GM12878 (cell line): ENCODE data around the gene MYO1E. TPM values are rescaled to one million over a fixed set of nuclear protein-coding genes. Genes with fewer than 3 reads are reported as not detected.

ENCODE experiments used
- ATAC-seq: fragments of 200-7000 bp; cut with Tn5 transposase; 3 replicates; pipeline ENCODE4 v1.9.1; 2020; ENCODE audit warnings: mild to moderate bottlenecking, moderate library complexity
- BruUV-seq: library from RNA; stranded (reverse); fragments of 400-500 nt; replicated peaks from 2 replicates; lab custom pipeline; 2021; lab: Mats Ljungman, UMichigan
- CTCF ChIA-PET: fragments of 300-600 bp; sonication (Branson Sonifier 250); formaldehyde crosslinking; extraction: SDS; loops from one replicate; lab custom pipeline; 2021; ENCODE audit warnings: inconsistent platforms; lab: Yijun Ruan, JAX
- POLR2A ChIA-PET: fragments of 350-600 bp; formaldehyde crosslinking; extraction: SDS; loops from one replicate; lab custom pipeline; 2021; ENCODE audit warnings: inconsistent platforms; lab: Charles Lee
- RAD21 ChIA-PET: fragments of 300-600 bp; sonication (Branson Sonifier 250); formaldehyde crosslinking; loops from one replicate; lab custom pipeline; 2023; ENCODE audit warnings: antibody characterized with exemption; ENCODE audit not compliant: unreplicated experiment; lab: Charles Lee
- SMC1A ChIA-PET: fragments of 300-600 bp; sonication (Branson Sonifier 250); formaldehyde crosslinking; loops from one replicate; lab custom pipeline; 2023; ENCODE audit not compliant: unreplicated experiment, uncharacterized antibody; lab: Charles Lee
- DNase-seq: peaks from one replicate; pipeline ENCODE4 v3.0.0-alpha.2; 2011; ENCODE audit warnings: low read depth, low spot score
- FAIRE-seq: peaks from 3 replicates; lab custom pipeline; 2011; peaks lifted over from hg19 to GRCh38; lab: Jason Lieb, UNC
- H2AFZ ChIP-seq: 2 replicates; pipeline ENCODE4 v1.6.0; 2011; ENCODE audit warnings: low read depth, low read length, control low read depth; ENCODE audit not compliant: control insufficient read depth
- H3K27ac ChIP-seq: 2 replicates; pipeline ENCODE4 v1.5.1; 2011; ENCODE audit warnings: control low read depth; ENCODE audit not compliant: control insufficient read depth, insufficient read depth
- H3K27me3 ChIP-seq, 2 experiments: replicated peaks in 1 of 2; 2 replicates each; pipeline versions ENCODE4 v1.6.0 to v1.6.1; 2011; ENCODE audit warnings: low read length in 1 of 2; ENCODE audit not compliant: control insufficient read depth in 2 of 2, insufficient read depth in 2 of 2
- H3K36me3 ChIP-seq, 2 experiments: 2 replicates each; pipeline ENCODE4 v1.5.1; 2011; ENCODE audit warnings: low read length in 1 of 2; ENCODE audit not compliant: control insufficient read depth in 2 of 2, insufficient read depth in 2 of 2
- H3K4me1 ChIP-seq: 2 replicates; pipeline ENCODE4 v1.6.1; 2011; ENCODE audit warnings: mild to moderate bottlenecking, low read length, moderate library complexity, mixed read lengths; ENCODE audit not compliant: control insufficient read depth, insufficient read depth
- H3K4me2 ChIP-seq: 2 replicates; pipeline ENCODE4 v1.6.0; 2011; ENCODE audit warnings: control low read depth; ENCODE audit not compliant: control insufficient read depth, insufficient read depth
- H3K4me3 ChIP-seq: fragments of 200-600 bp; sonication (generic); 2 replicates; pipeline ENCODE4 v1.5.1; 2016
- H3K79me2 ChIP-seq: 2 replicates; pipeline ENCODE4 v1.6.0; 2011; ENCODE audit warnings: low read length; ENCODE audit not compliant: control insufficient read depth, insufficient read depth
- H3K9ac ChIP-seq: 2 replicates; pipeline ENCODE4 v1.8.0; 2011; ENCODE audit warnings: low read length, control low read depth, mixed read lengths; ENCODE audit not compliant: control insufficient read depth, insufficient read depth
- H3K9me3 ChIP-seq: replicated peaks from 3 replicates; pipeline ENCODE4 v1.5.1; 2011; ENCODE audit warnings: mild to moderate bottlenecking, low read length; ENCODE audit not compliant: control insufficient read depth, insufficient read depth
- H4K20me1 ChIP-seq: 2 replicates; pipeline ENCODE4 v1.6.0; 2011; ENCODE audit not compliant: control insufficient read depth, insufficient read depth
- CTCF ChIP-seq, 3 experiments: IDR thresholded peaks in 2 of 3; conservative IDR thresholded peaks in 1 of 3; 2 replicates each; pipeline ENCODE4 v1.5.1; 2011; ENCODE audit warnings: low read depth in 3 of 3, low read length in 3 of 3, mild to moderate bottlenecking in 3 of 3, control low read depth in 2 of 3, moderate library complexity in 2 of 3, inconsistent platforms in 1 of 3, mixed read lengths in 1 of 3; ENCODE audit not compliant: control insufficient read depth in 2 of 3, insufficient read depth in 1 of 3; ENCODE audit errors: extremely low read depth in 1 of 3
- FOXK2 ChIP-seq: fragments of 450-650 bp; IDR thresholded peaks from 2 replicates; pipeline ENCODE4 v1.6.1; 2017; ENCODE audit warnings: mild to moderate bottlenecking, moderate library complexity
- POLR2A ChIP-seq: IDR thresholded peaks from 2 replicates; pipeline ENCODE4 v1.6.1; 2011; ENCODE audit warnings: low read depth, mild to moderate bottlenecking, low read length
- RFX5 ChIP-seq: IDR thresholded peaks from 2 replicates; pipeline ENCODE4 v1.6.1; 2011; ENCODE audit warnings: low read depth, low read length, improper control_type of control experiment
- RUNX3 ChIP-seq: IDR thresholded peaks from 2 replicates; pipeline ENCODE4 v1.6.1; 2012; ENCODE audit warnings: low read length, inconsistent platforms
- WGBS: methylation state at CpG from one replicate; pipeline ENCODE4 v1.1.6; 2016; ENCODE audit warnings: low lambda C conversion rate; ENCODE audit not compliant: insufficient replicate concordance, insufficient coverage; ENCODE audit errors: missing lambda C conversion rate; 5-methylcytosine and 5-hydroxymethylcytosine counted together
- in situ Hi-C: fragments of 300-500 bp; cut with MboI; formaldehyde crosslinking; loops from 9 replicates; pipeline ENCODE4 v1.14.3; 2018; ENCODE audit warnings: mixed read lengths
- intact Hi-C: fragments of 100-400 bp; cut with micrococcal nuclease; formaldehyde crosslinking; loops from one replicate; pipeline ENCODE4 v1.14.2; 2022; ENCODE audit not compliant: unreplicated experiment
- polyA plus RNA-seq, 11 experiments: library from polyadenylated mRNA; depleted of rRNA in 4 of 11; unstranded in 6 of 11; stranded (reverse) in 5 of 11; fragments of >200 nt; fragmentation: Nextera tagmentation in 4 of 11; fragmentation: Illumina TruSeq in 1 of 11; extraction: Ambion mirVana in 4 of 11; extraction: Trizol in 1 of 11; gene quantifications; 1 replicate in 1 of 11; 2 replicates in 10 of 11; pipeline versions ENCODE4 v1.2.1 to v1.2.3, GENCODE V29; 2011 to 2016; ENCODE audit warnings: inconsistent platforms in 2 of 11, missing spikeins in 2 of 11, low read depth in 1 of 11
- total RNA-seq, 4 experiments: library from RNA; depleted of rRNA in 3 of 4; stranded (reverse); fragments of >200 nt in 3 of 4; fragmentation: Illumina TruSeq in 1 of 4; extraction: Trizol in 1 of 4; gene quantifications; 2 replicates each; pipeline versions ENCODE4 v1.2.1 to v1.2.3, GENCODE V29; 2013 to 2021
- TF ChIP-seq, protein P1 (sequence below): fragments of 450-650 bp; IDR thresholded peaks from 2 replicates; pipeline ENCODE4 v1.6.1; 2018; ENCODE audit warnings: mild to moderate bottlenecking, low read depth, moderate library complexity; ENCODE audit not compliant: partially characterized antibody

MYO1E gene
- total and polyA plus RNA-seq, 10 of the 15 experiments (the other 5 are each of a cell fraction or from before 2014, with no cell fraction given) = 10.3 to 266 (median 64.9) TPM

GRCh38 chr15:59216911-59217310, 155.8 kb downstream of the MYO1E start:
- Histone ChIP-seq H3K9ac (no peak overlapping the region), H2AFZ (no peak overlapping the region), H4K20me1 (no peaks in the 10 kb centered on the region), H3K4me2 (no peak overlapping the region), H3K27ac (no peak overlapping the region), H3K4me1 (no peaks in the 10 kb centered on the region), H3K4me3 (no peak overlapping the region), H3K79me2 (no peaks in the 10 kb centered on the region), H3K9me3 (no peaks in the 10 kb centered on the region), H3K27me3 (no peaks in the 10 kb centered on the region), H3K36me3 (peaks cover 8 to 42% of the 10 kb centered on the region in 2 experiments)
- no peak for DNase-seq
- BruUV-seq = no TSS peak
- FAIRE-seq = no peak
- intact Hi-C loops (no loop called here), in situ Hi-C loops (no loop called here)
- ChIA-PET SMC1A (interaction anchor here (1.1 to 2.3 kb wide), 3 partner anchors 12 to 276 kb away, joined by 3 to 11 read pairs (median 5); no protein-coding TSS in a partner anchor), CTCF (no interaction called here), RAD21 (interaction anchor here (0.6 kb wide), 1 partner anchor 57 kb away, joined by 3 read pairs; no protein-coding TSS in a partner anchor), POLR2A (interaction anchor here (0.7 kb wide), 1 partner anchor 34 kb away, joined by 4 read pairs; no protein-coding TSS in a partner anchor)
- no peak for ATAC-seq
- WGBS = 86% methylated on average over 5 of the region's 5 CpGs
- TF ChIP-seq RUNX3 = no peak
- no peak for TF ChIP-seq FOXK2
- TF ChIP-seq, protein P1, sequence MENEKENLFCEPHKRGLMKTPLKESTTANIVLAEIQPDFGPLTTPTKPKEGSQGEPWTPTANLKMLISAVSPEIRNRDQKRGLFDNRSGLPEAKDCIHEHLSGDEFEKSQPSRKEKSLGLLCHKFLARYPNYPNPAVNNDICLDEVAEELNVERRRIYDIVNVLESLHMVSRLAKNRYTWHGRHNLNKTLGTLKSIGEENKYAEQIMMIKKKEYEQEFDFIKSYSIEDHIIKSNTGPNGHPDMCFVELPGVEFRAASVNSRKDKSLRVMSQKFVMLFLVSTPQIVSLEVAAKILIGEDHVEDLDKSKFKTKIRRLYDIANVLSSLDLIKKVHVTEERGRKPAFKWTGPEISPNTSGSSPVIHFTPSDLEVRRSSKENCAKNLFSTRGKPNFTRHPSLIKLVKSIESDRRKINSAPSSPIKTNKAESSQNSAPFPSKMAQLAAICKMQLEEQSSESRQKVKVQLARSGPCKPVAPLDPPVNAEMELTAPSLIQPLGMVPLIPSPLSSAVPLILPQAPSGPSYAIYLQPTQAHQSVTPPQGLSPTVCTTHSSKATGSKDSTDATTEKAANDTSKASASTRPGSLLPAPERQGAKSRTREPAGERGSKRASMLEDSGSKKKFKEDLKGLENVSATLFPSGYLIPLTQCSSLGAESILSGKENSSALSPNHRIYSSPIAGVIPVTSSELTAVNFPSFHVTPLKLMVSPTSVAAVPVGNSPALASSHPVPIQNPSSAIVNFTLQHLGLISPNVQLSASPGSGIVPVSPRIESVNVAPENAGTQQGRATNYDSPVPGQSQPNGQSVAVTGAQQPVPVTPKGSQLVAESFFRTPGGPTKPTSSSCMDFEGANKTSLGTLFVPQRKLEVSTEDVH = no peak
- TF ChIP-seq CTCF (IDR thresholded peaks at IDR 0.05 in 2 of 3, conservative IDR thresholded peaks at IDR 0.05 in 1 of 3; ENCODE audit: control insufficient read depth in 2 of 3, extremely low read depth in 1 of 3, insufficient read depth in 1 of 3, low read depth in 3 of 3, low read length in 3 of 3) = no peak
- no peak for TF ChIP-seq RFX5
- peak; percentile 40; the same call in 1 of the 2 replicates for TF ChIP-seq POLR2A
